ENCODE results near the gene MGAT4C. TPM values are rescaled to one million over a fixed set of nuclear protein-coding genes. Genes with fewer than 3 reads are reported as not detected.

MGAT4C gene
- total and polyA plus RNA-seq, 2 donors (not counting 3 experiments of a cell fraction or from before 2014, with no cell fraction given) = not detected

GRCh38 chr12:85971800-85972199 is 284.4 kb downstream of the MGAT4C start:
- H3K4me1 ChIP-seq (ENCODE audit: control insufficient read depth, extremely low read depth, insufficient read depth, low read length) = peaks cover 13% of the 10 kb centered on the region
- TF ChIP-seq POLR2A (IDR thresholded peaks at IDR 0.05; ENCODE audit: low read depth, low read length) (no peak), MAX (IDR thresholded peaks at IDR 0.05; ENCODE audit: insufficient read depth, insufficient read length) (no peak), POLR2AphosphoS5 (IDR thresholded peaks at IDR 0.05; ENCODE audit: insufficient read depth, low read depth, low read length) (no peak), FOS (IDR thresholded peaks at IDR 0.05; ENCODE audit: borderline replicate concordance, insufficient read depth, low read length) (no peak), EZH2 (IDR thresholded peaks at IDR 0.05; ENCODE audit: borderline replicate concordance, low read depth, low read length, severe bottlenecking) (no peak)
- H3K9me3 ChIP-seq (replicated peaks; ENCODE audit: control insufficient read depth, insufficient read depth, low read length) = no peaks in the 10 kb centered on the region
- intact Hi-C loops (cut with micrococcal nuclease) (no loop called here), dilution Hi-C loops (cut with MboI; ENCODE audit: extremely low pct_ligation_motif_present, low sequenced_read_pairs) (no loop called here)
- no peak overlapping the region for H2AFZ ChIP-seq (ENCODE audit: low read depth, low read length)
- no peaks in the 10 kb centered on the region for H3K79me2 ChIP-seq (ENCODE audit: control insufficient read depth, insufficient read depth, low read length)
- ChIA-PET CTCF (no interaction called here), POLR2A (no interaction called here)
- H3K4me2 ChIP-seq (ENCODE audit: insufficient read depth, low read length) = no peak overlapping the region
- FAIRE-seq = no peak
- H3K27ac ChIP-seq (ENCODE audit: insufficient read depth, low read depth, low read length) = no peak overlapping the region
- H3K9me1 ChIP-seq (replicated peaks; ENCODE audit: control insufficient read depth, extremely low read depth, insufficient read depth, low read length) = peaks cover 2% of the 10 kb centered on the region
- H3K27me3 ChIP-seq (ENCODE audit: control insufficient read depth in 2 of 2, insufficient read depth in 2 of 2, low read length in 2 of 2) = no peaks in the 10 kb centered on the region
- DNase-seq (ENCODE audit: low read depth, low spot score) = peak; percentile 8
- H3K4me3 ChIP-seq (replicated peaks in 1 of 3; ENCODE audit: insufficient read depth in 1 of 3, low read depth in 1 of 3, low read length in 3 of 3) = no peak overlapping the region
- H3K36me3 ChIP-seq (ENCODE audit: control insufficient read depth in 2 of 2, extremely low read depth in 1 of 2, insufficient read depth in 2 of 2, low read length in 2 of 2) = no peaks in the 10 kb centered on the region
- no TSS peak for BruUV-seq (replicated peaks)
- H3K9ac ChIP-seq (replicated peaks; ENCODE audit: extremely low read depth, insufficient read depth, low read length) = no peak overlapping the region
- H4K20me1 ChIP-seq (replicated peaks; ENCODE audit: control insufficient read depth, extremely low read depth, insufficient read depth, low read length) = no peaks in the 10 kb centered on the region

- DNase-seq (ENCODE audit: low read depth, low spot score) (no peak), FAIRE-seq (no peak)
- Histone ChIP-seq H3K4me2 (ENCODE audit: insufficient read depth, low read length) (no peak overlapping the region), H3K9me1 (replicated peaks; ENCODE audit: control insufficient read depth, extremely low read depth, insufficient read depth, low read length) (peaks cover 2% of the 10 kb centered on the region), H3K9ac (replicated peaks; ENCODE audit: extremely low read depth, insufficient read depth, low read length) (no peak overlapping the region), H3K27ac (ENCODE audit: insufficient read depth, low read depth, low read length) (no peak overlapping the region), H3K4me1 (ENCODE audit: control insufficient read depth, extremely low read depth, insufficient read depth, low read length) (no peaks in the 10 kb centered on the region), H3K36me3 (ENCODE audit: control insufficient read depth in 2 of 2, extremely low read depth in 1 of 2, insufficient read depth in 2 of 2, low read length in 2 of 2) (no peaks in the 10 kb centered on the region), H3K4me3 (replicated peaks in 1 of 3; ENCODE audit: insufficient read depth in 1 of 3, low read depth in 1 of 3, low read length in 3 of 3) (no peak overlapping the region), H3K9me3 (replicated peaks; ENCODE audit: control insufficient read depth, insufficient read depth, low read length) (no peaks in the 10 kb centered on the region), H4K20me1 (replicated peaks; ENCODE audit: control insufficient read depth, extremely low read depth, insufficient read depth, low read length) (no peaks in the 10 kb centered on the region), H3K27me3 (ENCODE audit: control insufficient read depth in 2 of 2, insufficient read depth in 2 of 2, low read length in 2 of 2) (no peaks in the 10 kb centered on the region), H2AFZ (ENCODE audit: low read depth, low read length) (no peak overlapping the region), H3K79me2 (ENCODE audit: control insufficient read depth, insufficient read depth, low read length) (no peaks in the 10 kb centered on the region)
- no TSS peak for BruUV-seq (replicated peaks)
- dilution Hi-C loops (cut with MboI; ENCODE audit: extremely low pct_ligation_motif_present, low sequenced_read_pairs) = no loop called here
- ChIA-PET CTCF (no interaction called here), POLR2A (no interaction called here)
- TF ChIP-seq FOS (IDR thresholded peaks at IDR 0.05; ENCODE audit: borderline replicate concordance, insufficient read depth, low read length) (no peak), POLR2A (IDR thresholded peaks at IDR 0.05; ENCODE audit: low read depth, low read length) (no peak), GATA2 (IDR thresholded peaks at IDR 0.05; ENCODE audit: insufficient read depth, insufficient read length, low read depth, low read length) (no peak), CTCF (IDR thresholded peaks at IDR 0.05; ENCODE audit: extremely low read depth in 1 of 2, insufficient read depth in 1 of 2, low read depth in 1 of 2, low read length in 2 of 2) (no peak), EZH2 (IDR thresholded peaks at IDR 0.05; ENCODE audit: borderline replicate concordance, low read depth, low read length, severe bottlenecking) (no peak), MYC (IDR thresholded peaks at IDR 0.05; ENCODE audit: low read depth, low read length) (no peak), JUN (IDR thresholded peaks at IDR 0.05; ENCODE audit: borderline replicate concordance, insufficient read depth, insufficient read length, low read depth) (no peak), MAX (IDR thresholded peaks at IDR 0.05; ENCODE audit: insufficient read depth, insufficient read length) (no peak), POLR2AphosphoS5 (IDR thresholded peaks at IDR 0.05; ENCODE audit: insufficient read depth, low read depth, low read length) (no peak)
- intact Hi-C loops (cut with micrococcal nuclease) = no loop called here
Measured at GRCh38 chr12:85968606-85969005, 287.6 kb downstream of the MGAT4C start.

Data from endothelial cell of umbilical vein (primary cell).